Endothelial cell of umbilical vein (primary cell): ENCODE data around the gene JARID2.

ENCODE experiments used
- CTCF ChIP-seq, 2 donors: IDR thresholded peaks; 1 replicate in 1 of 2; 2 replicates in 1 of 2; pipeline ENCODE4 v1.5.1; 2011; ENCODE audit warnings: low read length in 2 of 2, mild to moderate bottlenecking in 2 of 2, moderate library complexity in 2 of 2, control low read depth in 1 of 2, inconsistent platforms in 1 of 2, low read depth in 1 of 2; ENCODE audit not compliant: insufficient read depth in 1 of 2; ENCODE audit errors: extremely low read depth in 1 of 2
- MAX ChIP-seq: IDR thresholded peaks from 2 replicates; pipeline ENCODE4 v1.6.1; 2011; ENCODE audit not compliant: insufficient read depth, insufficient read length
- POLR2A ChIP-seq: IDR thresholded peaks from 2 replicates; pipeline ENCODE4 v1.6.1; 2012; ENCODE audit warnings: low read depth, mild to moderate bottlenecking, control low read depth, low read length
- POLR2AphosphoS5 ChIP-seq: IDR thresholded peaks from 2 replicates; pipeline ENCODE4 v1.6.1; 2012; ENCODE audit warnings: low read depth, mild to moderate bottlenecking, control low read depth, low read length, moderate library complexity; ENCODE audit not compliant: insufficient read depth

GRCh38 chr6:15507746-15508145 is 261.9 kb downstream of the JARID2 start:
- TF ChIP-seq CTCF (IDR thresholded peaks at IDR 0.05; ENCODE audit: extremely low read depth in 1 of 2, insufficient read depth in 1 of 2, low read depth in 1 of 2, low read length in 2 of 2): no peak
- TF ChIP-seq POLR2A: no peak
- no peak for TF ChIP-seq POLR2AphosphoS5
- TF ChIP-seq MAX: no peak
